Bronchial epithelial cell (primary cell): ENCODE results near the gene AZIN2. TPM values are rescaled to one million over a fixed set of nuclear protein-coding genes. Genes with fewer than 3 reads are reported as not detected.

Source experiments
- DNase-seq: peaks from one replicate; pipeline ENCODE4 v3.0.0-alpha.2; 2010; ENCODE audit warnings: low read depth
- FAIRE-seq: peaks from 2 replicates; lab custom pipeline; 2011; peaks lifted over from hg19 to GRCh38; lab: Jason Lieb, UNC
- H3K27me3 ChIP-seq: 2 replicates; pipeline ENCODE4 v1.5.1; 2011; ENCODE audit warnings: low read length; ENCODE audit not compliant: control insufficient read depth, insufficient read depth
- H3K36me3 ChIP-seq: 2 replicates; pipeline ENCODE4 v1.5.1; 2011; ENCODE audit warnings: low read length; ENCODE audit not compliant: control insufficient read depth, insufficient read depth
- H3K4me3 ChIP-seq: 2 replicates; pipeline ENCODE4 v1.5.1; 2011; ENCODE audit warnings: mild to moderate bottlenecking, low read depth, low read length, control low read depth
- CTCF ChIP-seq: IDR thresholded peaks from 2 replicates; pipeline ENCODE4 v1.5.1; 2011; ENCODE audit warnings: mild to moderate bottlenecking, moderate library complexity, low read length, control low read depth, inconsistent platforms; ENCODE audit not compliant: insufficient read depth, severe bottlenecking
- total RNA-seq: library from RNA; depleted of rRNA; stranded (reverse); fragments of >200 nt; gene quantifications from 2 replicates; pipeline ENCODE4 v1.2.1, GENCODE V29; 2014

Gene AZIN2
- total RNA-seq, 1 donor from 2014 or later: 1.3 TPM

GRCh38 chr1:33085332-33085731, 4.4 kb downstream of the AZIN2 start:
- DNase-seq: no peak
- no peak for TF ChIP-seq CTCF
- Histone ChIP-seq H3K36me3 (no peaks in the 10 kb centered on the region), H3K4me3 (no peak overlapping the region), H3K27me3 (no peaks in the 10 kb centered on the region)
- no peak for FAIRE-seq

GRCh38 chr1:33086384-33086850, 5.5 kb downstream of the AZIN2 start:
- DNase-seq (peak; percentile 60), FAIRE-seq (no peak)
- Histone ChIP-seq H3K27me3 (no peaks in the 10 kb centered on the region), H3K36me3 (no peaks in the 10 kb centered on the region), H3K4me3 (no peak overlapping the region)
- peak; percentile 90 for TF ChIP-seq CTCF

- FAIRE-seq (no peak), DNase-seq (no peak)
- Histone ChIP-seq H3K27me3 (no peaks in the 10 kb centered on the region), H3K4me3 (no peak overlapping the region), H3K36me3 (no peaks in the 10 kb centered on the region)
- TF ChIP-seq CTCF: no peak
Observed at GRCh38 chr1:33087677-33088076, 6.7 kb downstream of the AZIN2 start.

DNA sequence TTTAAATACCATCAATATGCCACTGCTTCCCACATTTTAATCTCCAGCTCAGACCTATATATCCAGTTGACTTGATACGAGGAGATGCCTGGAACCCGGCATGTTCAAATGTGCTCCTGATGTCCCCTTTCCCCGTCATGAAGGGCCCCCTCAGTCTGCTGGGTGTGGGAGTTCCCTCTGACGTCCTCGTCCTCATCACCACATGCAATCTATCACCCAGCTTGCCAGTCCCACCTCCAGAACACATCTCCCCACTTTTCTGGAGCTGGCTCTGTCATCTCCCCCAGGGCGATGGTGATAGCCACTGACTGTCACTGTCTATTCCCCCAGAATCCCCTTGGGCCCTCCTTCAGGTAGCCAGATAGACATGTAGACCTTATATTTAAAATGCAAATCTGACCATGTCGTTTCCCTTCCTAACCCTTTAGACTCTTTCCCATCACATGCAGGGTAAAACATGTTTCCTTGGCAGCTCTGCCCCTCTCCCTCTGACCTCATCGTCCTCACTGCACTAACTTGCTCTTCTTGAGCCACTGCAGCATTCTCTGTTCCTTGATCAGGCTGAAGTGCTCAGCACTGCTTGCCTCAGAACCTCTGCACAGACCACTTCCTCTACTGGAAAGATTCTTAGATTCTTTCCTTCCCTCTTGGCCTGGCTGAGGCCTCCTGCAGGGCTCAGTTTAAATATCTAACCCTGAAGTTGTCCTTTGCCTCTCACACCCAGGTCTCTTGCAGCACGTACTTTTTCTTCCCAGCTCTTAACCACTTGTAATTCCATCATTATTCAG, 7.4 kb downstream of the AZIN2 start:
- DNase-seq: peak; percentile 22
- Histone ChIP-seq H3K4me3 (no peak overlapping the region), H3K27me3 (no peaks in the 10 kb centered on the region), H3K36me3 (no peaks in the 10 kb centered on the region)
- FAIRE-seq: no peak
- no peak for TF ChIP-seq CTCF

- H3K36me3 ChIP-seq: no peaks in the 10 kb centered on the region
- H3K27me3 ChIP-seq: no peaks in the 10 kb centered on the region
- no peak for DNase-seq
- TF ChIP-seq CTCF: no peak
- no peak overlapping the region for H3K4me3 ChIP-seq
- no peak for FAIRE-seq
Observed at GRCh38 chr1:33089457-33089856, 8.5 kb downstream of the AZIN2 start.

DNA sequence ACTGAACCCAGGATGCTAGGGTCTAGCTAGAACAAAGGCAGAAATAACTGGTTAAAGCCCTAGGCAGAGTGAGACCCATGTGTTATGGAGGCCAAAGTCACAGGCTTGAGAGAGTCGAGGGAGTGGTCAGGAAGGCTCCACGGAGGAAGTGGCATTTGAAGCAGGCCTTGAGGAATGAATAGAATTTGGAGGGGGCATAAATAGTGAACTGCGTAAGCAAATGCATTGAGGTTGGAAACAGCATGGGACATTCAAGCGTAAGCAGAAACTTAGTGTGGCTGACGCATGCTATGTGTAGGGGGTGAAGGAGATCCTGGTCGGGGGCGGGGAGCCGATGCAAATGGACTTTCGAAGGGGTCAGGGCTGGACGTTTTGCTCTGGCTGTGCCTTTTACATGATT, 11.5 kb downstream of the AZIN2 start:
- TF ChIP-seq CTCF: no peak
- FAIRE-seq: no peak
- Histone ChIP-seq H3K36me3 (no peaks in the 10 kb centered on the region), H3K27me3 (no peaks in the 10 kb centered on the region), H3K4me3 (no peak overlapping the region)
- no peak for DNase-seq
